SK-N-DZ (cell line): ENCODE data around the gene WNT4.

ENCODE experiments used
- DNase-seq: peaks from one replicate; pipeline ENCODE4 v3.0.0-alpha.2; 2015; ENCODE audit warnings: low spot score

The WNT4 gene

DNA sequence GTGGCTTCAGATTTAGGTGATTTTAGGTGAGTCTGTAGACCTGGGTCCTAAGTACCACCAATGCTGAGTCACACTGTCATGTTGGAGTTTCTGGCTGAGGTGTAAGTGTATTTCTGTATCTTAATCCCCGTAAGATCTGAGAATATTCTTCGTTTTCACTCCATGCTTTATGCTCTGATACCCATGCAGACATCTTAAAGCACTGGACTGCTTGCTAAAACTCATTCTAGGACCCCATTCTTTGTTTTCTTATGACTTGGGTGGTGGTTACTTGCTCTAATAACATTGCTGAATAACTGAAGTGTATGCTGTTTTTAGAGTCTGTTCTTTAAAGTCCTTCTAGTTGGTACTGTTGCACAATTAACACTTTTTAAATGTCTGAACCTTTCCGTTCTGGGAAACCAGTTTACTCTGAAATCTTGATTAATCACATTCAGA lies 53.7 kb downstream of the WNT4 start:
- no peak for DNase-seq

DNA sequence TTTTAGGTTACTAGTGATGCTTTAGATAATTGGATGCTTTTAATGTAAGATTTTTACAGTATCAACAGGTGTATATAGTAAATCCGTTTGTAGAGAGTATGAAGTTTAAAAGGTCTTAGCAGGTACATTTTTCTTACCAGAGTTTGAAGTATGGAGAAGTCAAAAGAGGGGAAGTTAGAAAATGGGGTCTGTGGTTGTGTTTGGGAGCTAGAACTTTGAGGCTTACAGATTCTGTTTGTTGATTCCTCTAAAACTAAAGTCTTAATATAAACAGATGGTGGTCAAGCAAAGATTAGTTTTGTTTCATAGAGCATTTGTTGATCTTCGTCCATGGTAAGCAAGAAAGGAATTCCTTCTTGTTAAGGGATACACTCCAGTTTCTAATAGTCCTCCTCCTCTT lies 54.6 kb downstream of the WNT4 start:
- DNase-seq, result no peak

DNA sequence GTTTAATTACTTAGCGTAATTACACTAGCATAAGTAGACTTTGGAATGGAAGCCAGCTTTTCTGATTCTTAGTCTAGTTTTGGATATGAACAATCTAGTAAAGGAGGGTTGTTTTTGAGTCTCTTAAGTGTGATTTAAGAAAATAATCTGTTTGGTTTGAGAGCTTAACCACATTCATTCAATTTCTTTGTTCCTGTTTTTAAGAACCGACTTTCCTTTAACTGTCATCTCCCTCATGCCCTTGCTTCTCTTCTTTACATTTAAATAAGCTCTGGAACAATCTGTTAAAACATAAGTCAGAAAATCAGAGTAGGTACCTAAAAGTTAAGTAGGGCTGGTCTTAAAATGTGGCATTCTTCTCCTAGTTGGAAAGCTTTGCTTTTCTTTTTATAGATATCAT lies 62.7 kb downstream of the WNT4 start:
- DNase-seq, result no peak

DNA sequence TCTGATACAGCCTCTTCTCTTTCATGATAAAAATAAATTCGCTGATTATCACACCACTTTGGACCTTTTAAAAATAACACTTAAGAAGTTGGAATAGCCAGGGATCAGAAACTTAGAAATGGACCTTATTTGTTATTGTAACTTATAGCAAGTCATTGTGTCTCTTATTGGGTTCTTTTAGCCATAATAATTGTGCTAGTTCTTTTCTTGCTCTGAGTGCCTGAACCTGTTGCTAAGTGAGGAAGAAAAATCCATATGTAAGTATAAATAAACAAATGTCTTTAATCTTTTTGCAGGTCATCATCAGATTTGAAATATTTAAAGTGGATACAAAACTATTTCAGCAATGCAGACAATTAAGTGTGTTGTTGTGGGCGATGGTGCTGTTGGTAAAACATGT lies 64.8 kb downstream of the WNT4 start:
- no peak for DNase-seq

DNA sequence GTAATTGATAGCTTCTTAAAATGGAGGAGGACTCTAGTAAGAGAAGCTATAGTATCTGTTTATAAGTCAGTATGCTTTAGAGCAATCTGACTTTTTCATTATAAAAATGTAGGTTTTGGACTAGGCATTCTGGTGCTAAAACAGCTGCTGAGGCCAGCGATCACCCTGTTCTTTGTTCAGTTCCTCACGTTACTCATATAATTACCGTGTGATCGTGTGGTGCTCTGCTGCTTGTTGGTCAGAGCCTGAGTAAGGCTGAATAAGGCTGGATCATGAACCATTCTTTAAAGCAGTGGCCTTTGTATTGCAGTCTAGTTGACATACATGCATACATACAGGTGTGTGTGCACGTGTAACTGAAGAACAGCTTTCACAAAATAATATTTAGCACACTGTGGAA lies 65.2 kb downstream of the WNT4 start:
- no peak for DNase-seq

DNA sequence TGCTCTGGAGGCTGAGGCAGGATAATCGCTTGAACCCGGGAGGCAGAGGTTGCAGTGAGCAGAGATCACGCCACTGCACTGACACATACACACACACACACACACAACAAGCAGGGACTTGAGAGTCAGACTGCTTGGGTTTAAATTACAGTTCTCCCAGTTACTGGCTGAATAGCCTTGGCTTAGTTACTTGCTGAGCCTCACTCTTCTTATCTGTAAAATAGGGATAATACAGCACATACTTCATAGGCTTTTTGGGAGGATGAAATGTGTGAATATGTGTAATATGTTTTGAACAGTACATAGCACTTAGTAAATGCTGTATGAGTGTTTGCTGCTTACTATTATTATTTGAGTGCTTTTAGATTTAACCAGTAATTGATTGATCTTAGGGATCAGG lies 66.6 kb downstream of the WNT4 start:
- no peak for DNase-seq

DNA sequence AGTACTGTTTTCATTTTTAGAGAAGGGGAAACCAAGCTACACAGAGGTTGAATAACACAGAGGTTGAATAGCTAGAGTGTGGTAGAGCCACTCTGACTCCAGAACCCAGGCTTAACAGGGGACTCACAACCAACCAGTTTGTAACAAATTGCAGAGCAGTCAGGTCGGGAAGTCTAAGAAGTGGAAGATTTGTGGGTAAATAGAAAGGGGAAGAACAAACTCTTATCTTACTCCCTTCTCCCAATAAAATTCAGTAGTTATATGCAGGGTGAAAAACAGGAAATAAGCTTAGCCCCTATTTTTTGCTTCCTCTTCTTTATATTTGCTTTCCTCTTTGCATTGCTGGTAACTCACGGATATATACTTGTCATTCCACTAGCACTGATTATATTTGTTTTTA lies 67.2 kb downstream of the WNT4 start:
- no peak for DNase-seq

DNA sequence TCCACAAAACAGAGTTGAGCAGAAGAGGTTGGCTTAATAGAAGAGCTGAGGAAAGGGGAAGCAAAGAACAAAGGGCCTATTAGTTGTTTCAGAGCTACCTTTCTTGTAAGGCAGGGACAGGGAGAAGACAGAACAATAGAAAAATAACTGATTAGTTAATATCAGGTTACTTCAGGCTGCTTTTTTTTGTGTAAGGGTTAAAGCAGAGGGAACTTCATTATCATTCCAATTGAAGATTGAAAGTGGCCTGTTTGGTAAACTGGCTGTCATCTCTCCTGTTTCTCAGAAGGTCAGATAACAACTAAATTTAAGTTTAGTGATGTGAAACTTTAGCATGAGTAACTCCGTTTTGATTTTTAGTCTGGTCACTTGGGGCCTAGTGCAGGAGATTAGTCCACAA lies 68.1 kb downstream of the WNT4 start:
- DNase-seq, result no peak

DNA sequence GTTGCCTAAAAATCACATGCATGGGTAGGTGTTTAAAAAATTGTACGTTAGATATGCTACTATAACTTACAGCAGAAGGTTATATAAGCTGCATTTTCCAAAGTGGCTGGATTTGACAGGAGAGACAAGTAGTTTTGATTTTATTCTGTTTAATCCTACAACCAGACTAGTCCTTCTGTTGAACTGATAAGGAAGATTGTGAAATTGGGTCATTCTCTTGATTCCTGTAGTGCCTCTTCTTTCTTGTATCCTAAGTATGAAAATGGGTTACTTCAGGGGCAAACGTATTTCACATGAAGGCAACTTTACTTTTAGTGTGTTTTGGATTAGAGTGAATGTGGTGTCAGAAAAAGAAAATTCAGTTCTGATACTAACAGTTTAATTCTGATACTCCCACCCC lies 71.4 kb downstream of the WNT4 start:
- no peak for DNase-seq
